Upper lobe of right lung (tissue), 1 donor: ENCODE results near the gene RCC1. TPM values are rescaled to one million over a fixed set of nuclear protein-coding genes. Genes with fewer than 3 reads are reported as not detected.
A peak's percentile ranks its signal among the peaks of the same experiment; 100 is the strongest.
"Not testable (repeated sequence)": the region's sequence is repeated elsewhere in the genome, so short reads cannot be mapped to it uniquely, and the experiment has no call there.

Experiments
- ATAC-seq: fragments of 200-7000 bp; cut with Tn5 transposase; one replicate; pipeline ENCODE4 v1.9.1; 2020; ENCODE audit warnings: mild to moderate bottlenecking, moderate library complexity
- DNase-seq: peaks from one replicate; pipeline ENCODE4 v3.0.0-alpha.2; 2020
- H3K27ac ChIP-seq: fragments of 200-600 bp; one replicate; pipeline ENCODE4 v1.8.0; 2022
- H3K27me3 ChIP-seq: fragments of 200-600 bp; one replicate; pipeline ENCODE4 v1.8.0; 2022; ENCODE audit warnings: mild to moderate bottlenecking
- H3K36me3 ChIP-seq: fragments of 200-600 bp; one replicate; pipeline ENCODE4 v1.8.0; 2022
- H3K4me1 ChIP-seq: fragments of 200-600 bp; one replicate; pipeline ENCODE4 v1.8.0; 2022
- H3K4me3 ChIP-seq: fragments of 200-600 bp; one replicate; pipeline ENCODE4 v1.8.0; 2022; ENCODE audit warnings: mild to moderate bottlenecking
- H3K9me3 ChIP-seq: fragments of 200-600 bp; one replicate; pipeline ENCODE4 v1.8.0; 2022
- CTCF ChIP-seq: fragments of 200-600 bp; IDR thresholded peaks from one replicate; pipeline ENCODE4 v1.8.0; 2022; ENCODE audit warnings: antibody characterized with exemption
- intact Hi-C: fragments of 100-400 bp; cut with DNase I; formaldehyde crosslinking; loops from one replicate; pipeline ENCODE4 v1.11.0; 2022
- total RNA-seq: library from RNA; stranded (reverse); fragmentation: NEBNext Ultra II Directional; extraction: Animal tissue kit (Norgen Biotek cat#: 25700); gene quantifications from one replicate; pipeline ENCODE4 v1.2.1, GENCODE V29; 2021
- donor health status: DM: no; HTN: yes; CAD: no; lungs with severe emphysema.

The RCC1 gene
- total RNA-seq, 1 donor from 2014 or later, result 27.9 TPM

DNA sequence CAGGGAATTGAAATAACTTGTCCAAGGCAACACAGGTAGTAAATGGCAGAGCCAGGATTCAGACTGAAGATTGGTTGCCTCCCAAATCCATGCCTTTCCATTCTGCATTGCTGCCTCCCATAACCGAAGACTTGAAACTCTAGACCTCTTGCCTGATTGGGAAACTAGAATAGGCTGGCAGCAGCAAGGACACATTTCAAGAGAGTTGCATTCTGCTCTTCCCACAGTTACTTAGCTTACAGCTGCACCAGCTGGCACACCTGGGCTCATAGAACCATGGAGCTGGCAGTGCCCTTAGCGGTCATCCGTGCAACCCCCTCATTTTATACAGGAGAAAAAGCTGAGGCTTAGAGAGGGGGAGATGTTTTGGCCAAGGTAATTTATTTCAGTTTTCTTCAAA lies 55.0 kb downstream of the RCC1 start:
- no peaks in the 10 kb centered on the region for H3K9me3 ChIP-seq
- intact Hi-C loops, result no loop called here
- DNase-seq, result no peak
- TF ChIP-seq CTCF, result no peak
- peaks cover 93% of the 10 kb centered on the region for H3K36me3 ChIP-seq
- no peaks in the 10 kb centered on the region for H3K4me1 ChIP-seq
- no peak overlapping the region for H3K27ac ChIP-seq
- H3K27me3 ChIP-seq, result no peaks in the 10 kb centered on the region
- H3K4me3 ChIP-seq, result no peak overlapping the region
- ATAC-seq, result no peak

DNA sequence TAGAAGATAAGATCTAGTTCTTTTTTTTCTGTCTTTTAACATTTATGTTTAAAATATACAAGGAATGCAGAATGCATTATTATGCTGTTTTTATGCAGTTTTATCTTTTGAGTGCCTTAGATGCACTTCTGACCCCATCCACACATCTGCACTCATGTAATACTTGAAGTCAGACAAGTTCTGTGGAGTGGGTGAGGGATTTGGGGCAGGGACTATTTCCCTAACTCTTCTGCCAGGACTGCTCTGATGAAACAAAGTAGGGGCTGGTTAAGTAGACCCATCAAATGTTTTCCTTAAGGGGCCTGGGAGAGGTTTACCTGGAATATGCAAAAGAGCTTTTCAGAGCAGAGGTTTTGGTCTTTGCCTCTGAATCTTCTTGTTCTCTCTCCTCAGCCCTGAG lies 58.5 kb downstream of the RCC1 start:
- H3K4me1 ChIP-seq, result no peaks in the 10 kb centered on the region
- no peak for DNase-seq
- H3K9me3 ChIP-seq, result no peaks in the 10 kb centered on the region
- intact Hi-C loops, result no loop called here
- peak; percentile 42 for ATAC-seq
- no peaks in the 10 kb centered on the region for H3K27me3 ChIP-seq
- no peak overlapping the region for H3K27ac ChIP-seq
- TF ChIP-seq CTCF, result no peak
- H3K4me3 ChIP-seq, result no peak overlapping the region
- peaks cover 99% of the 10 kb centered on the region for H3K36me3 ChIP-seq

DNA sequence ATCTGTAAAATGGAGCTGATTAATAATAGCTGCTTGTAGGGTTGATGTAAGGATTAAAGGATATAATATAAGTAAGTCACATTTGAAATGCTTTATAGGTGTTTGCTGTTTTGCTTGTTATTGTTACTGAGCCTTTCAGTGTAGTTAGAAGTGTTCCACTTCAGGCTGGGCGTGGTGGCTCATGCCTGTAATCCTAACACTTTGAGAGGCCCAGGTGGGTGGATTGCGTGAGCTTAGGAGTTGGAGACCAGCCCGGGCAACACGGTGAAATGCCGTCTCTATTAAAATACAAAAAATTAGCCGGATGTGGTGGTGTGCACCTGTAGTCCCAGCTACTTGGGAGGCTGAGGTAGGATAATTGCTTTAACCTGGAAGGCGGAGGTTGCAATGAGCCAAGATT lies 59.2 kb downstream of the RCC1 start:
- intact Hi-C loops, result no loop called here
- Histone ChIP-seq H3K27me3 (no peaks in the 10 kb centered on the region), H3K36me3 (peaks cover 93% of the 10 kb centered on the region), H3K4me1 (no peaks in the 10 kb centered on the region), H3K27ac (peak overlapping the region; percentile 45), H3K4me3 (no peak overlapping the region), H3K9me3 (no peaks in the 10 kb centered on the region)
- peak; percentile 77 for ATAC-seq
- no peak for TF ChIP-seq CTCF
- peak; percentile 67 for DNase-seq

DNA sequence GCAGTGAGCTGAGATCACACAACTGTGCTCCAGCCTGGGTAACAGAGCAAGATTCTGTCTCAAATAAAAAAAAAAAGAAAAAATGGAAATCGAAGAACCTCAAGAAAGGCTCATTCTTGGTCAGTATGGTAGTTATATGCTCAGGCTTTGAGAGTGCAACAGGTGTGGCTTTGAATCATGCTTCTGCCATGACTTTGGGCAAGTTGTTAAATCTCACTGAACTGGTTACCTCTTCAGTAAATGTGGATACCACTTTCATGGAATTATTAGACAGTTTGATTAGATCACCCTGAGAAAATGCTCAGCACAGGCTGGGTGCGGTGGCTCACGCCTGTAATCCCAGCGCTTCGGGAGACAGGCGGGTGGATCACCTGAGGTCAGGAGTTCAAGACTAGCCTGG lies 59.9 kb downstream of the RCC1 start:
- Histone ChIP-seq H3K4me1 (no peaks in the 10 kb centered on the region), H3K36me3 (peaks cover 88% of the 10 kb centered on the region), H3K4me3 (no peak overlapping the region), H3K9me3 (no peaks in the 10 kb centered on the region), H3K27ac (no peak overlapping the region), H3K27me3 (no peaks in the 10 kb centered on the region)
- DNase-seq, result no peak
- no peak for TF ChIP-seq CTCF
- no peak for ATAC-seq
- intact Hi-C loops, result no loop called here

DNA sequence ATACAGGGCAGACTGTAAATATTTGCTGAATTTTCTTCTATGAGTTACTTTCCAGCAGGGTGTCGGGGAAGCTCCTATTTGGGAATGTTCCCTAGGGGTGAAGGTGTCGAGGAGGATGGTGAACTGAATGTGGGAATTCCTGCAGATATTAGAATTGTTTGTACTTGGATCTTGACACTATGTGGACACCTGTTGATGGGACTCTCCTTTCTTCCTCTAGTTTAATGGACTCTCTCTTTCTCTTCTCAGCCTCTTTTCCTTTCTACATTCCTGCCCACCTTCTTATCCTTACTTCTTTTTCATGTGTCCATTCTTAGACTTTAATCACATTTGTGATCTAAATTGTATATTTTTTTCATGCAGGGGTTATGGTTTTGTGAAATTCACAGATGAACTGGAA lies 61.1 kb downstream of the RCC1 start:
- no peak overlapping the region for H3K27ac ChIP-seq
- no peak for TF ChIP-seq CTCF
- no peaks in the 10 kb centered on the region for H3K27me3 ChIP-seq
- no peak overlapping the region for H3K4me3 ChIP-seq
- intact Hi-C loops, result no loop called here
- ATAC-seq, result no peak
- no peaks in the 10 kb centered on the region for H3K9me3 ChIP-seq
- H3K36me3 ChIP-seq, result peaks cover 88% of the 10 kb centered on the region
- no peak for DNase-seq
- no peaks in the 10 kb centered on the region for H3K4me1 ChIP-seq

- no peak overlapping the region for H3K4me3 ChIP-seq
- H3K36me3 ChIP-seq, result peaks cover 77% of the 10 kb centered on the region
- intact Hi-C loops, result no loop called here
- ATAC-seq (no peak), DNase-seq (no peak)
- no peaks in the 10 kb centered on the region for H3K9me3 ChIP-seq
- TF ChIP-seq CTCF, result no peak
- no peak overlapping the region for H3K27ac ChIP-seq
- no peaks in the 10 kb centered on the region for H3K27me3 ChIP-seq
- H3K4me1 ChIP-seq, result no peaks in the 10 kb centered on the region
These were observed 66.1 kb downstream of the RCC1 start for GRCh38 chr1:28571911-28572310.

GRCh38 chr1:28572891-28573290 lies 67.0 kb downstream of the RCC1 start:
- intact Hi-C loops, ATAC-seq: not testable (repeated sequence)

More at GRCh38 chr1:28572891-28573290, 67.0 kb downstream of the RCC1 start:
- not testable (repeated sequence) for H3K27me3 ChIP-seq, H3K4me1 ChIP-seq, DNase-seq, H3K4me3 ChIP-seq, H3K9me3 ChIP-seq, H3K27ac ChIP-seq
- peaks cover 77% of the 10 kb centered on the region for H3K36me3 ChIP-seq
